ENCODE results near the gene TKT. TPM values are rescaled to one million over a fixed set of nuclear protein-coding genes. Genes with fewer than 3 reads are reported as not detected.

The TKT gene
- total RNA-seq, 6 experiments from 2014 or later, result 335 to 562 (median 471) TPM

- H3K27ac Mint-ChIP-seq, result peak overlapping the region; percentile 42; the same call in 1 of the 2 replicates
Observed at GRCh38 chr3:53193466-53194209, 62.2 kb downstream of the TKT start.

GRCh38 chr3:53192608-53193007, 63.2 kb downstream of the TKT start:
- H3K27me3 Mint-ChIP-seq (ENCODE audit: insufficient read depth), result peaks cover 1% of the 10 kb centered on the region
- no peak for DNase-seq
- H3K4me3 Mint-ChIP-seq, result no peak overlapping the region
- H3K9me3 Mint-ChIP-seq, result no peaks in the 10 kb centered on the region
- no peak for TF ChIP-seq CTCF (IDR thresholded peaks at IDR 0.05)
- H3K27ac Mint-ChIP-seq, result no peak overlapping the region
- H3K36me3 Mint-ChIP-seq (ENCODE audit: low read depth), result peaks cover 4% of the 10 kb centered on the region; the same call in 1 of the 2 replicates
- H3K4me1 Mint-ChIP-seq (ENCODE audit: low read depth), result peaks cover 21% of the 10 kb centered on the region

More at GRCh38 chr3:53193466-53194209, 62.2 kb downstream of the TKT start:
- Mint-ChIP-seq H3K4me1 (ENCODE audit: low read depth) (peaks cover 19% of the 10 kb centered on the region; the same call in 1 of the 2 replicates), H3K9me3 (no peaks in the 10 kb centered on the region), H3K36me3 (ENCODE audit: low read depth) (peaks cover 4% of the 10 kb centered on the region; the same call in 1 of the 2 replicates), H3K4me3 (no peak overlapping the region), H3K27me3 (ENCODE audit: insufficient read depth) (peaks cover 1% of the 10 kb centered on the region)
- no peak for TF ChIP-seq CTCF (IDR thresholded peaks at IDR 0.05)
- DNase-seq, result no peak

- no peak for DNase-seq
- H3K27ac Mint-ChIP-seq, result no peak overlapping the region
- peaks cover 1% of the 10 kb centered on the region for H3K27me3 Mint-ChIP-seq (ENCODE audit: insufficient read depth)
- peaks cover 27% of the 10 kb centered on the region for H3K4me1 Mint-ChIP-seq (ENCODE audit: low read depth)
- TF ChIP-seq CTCF (IDR thresholded peaks at IDR 0.05), result no peak
- H3K36me3 Mint-ChIP-seq (ENCODE audit: low read depth), result peaks cover 4% of the 10 kb centered on the region; the same call in 1 of the 2 replicates
- H3K9me3 Mint-ChIP-seq, result no peaks in the 10 kb centered on the region
- H3K4me3 Mint-ChIP-seq, result no peak overlapping the region
Observed at GRCh38 chr3:53191836-53192480, 63.9 kb downstream of the TKT start.

- no peak for TF ChIP-seq CTCF (IDR thresholded peaks at IDR 0.05)
- Mint-ChIP-seq H3K4me1 (ENCODE audit: low read depth) (peaks cover 27% of the 10 kb centered on the region), H3K27me3 (ENCODE audit: insufficient read depth) (peaks cover 1% of the 10 kb centered on the region), H3K9me3 (no peaks in the 10 kb centered on the region), H3K27ac (no peak overlapping the region), H3K4me3 (no peak overlapping the region), H3K36me3 (ENCODE audit: low read depth) (peaks cover 4% of the 10 kb centered on the region; the same call in 1 of the 2 replicates)
- no peak for DNase-seq
Observed at GRCh38 chr3:53190659-53191058, 65.2 kb downstream of the TKT start.

GRCh38 chr3:53189276-53189675, 66.5 kb downstream of the TKT start:
- Mint-ChIP-seq H3K9me3 (no peaks in the 10 kb centered on the region), H3K27me3 (ENCODE audit: insufficient read depth) (peaks cover 1% of the 10 kb centered on the region; the same call in 1 of the 2 replicates), H3K4me1 (ENCODE audit: low read depth) (peaks cover 20% of the 10 kb centered on the region), H3K36me3 (ENCODE audit: low read depth) (peaks cover 8% of the 10 kb centered on the region; the same call in 1 of the 2 replicates), H3K4me3 (no peak overlapping the region), H3K27ac (no peak overlapping the region)
- no peak for DNase-seq
- no peak for TF ChIP-seq CTCF (IDR thresholded peaks at IDR 0.05)
